ENCODE results near the gene TEKTIP1.

Gene TEKTIP1

DNA sequence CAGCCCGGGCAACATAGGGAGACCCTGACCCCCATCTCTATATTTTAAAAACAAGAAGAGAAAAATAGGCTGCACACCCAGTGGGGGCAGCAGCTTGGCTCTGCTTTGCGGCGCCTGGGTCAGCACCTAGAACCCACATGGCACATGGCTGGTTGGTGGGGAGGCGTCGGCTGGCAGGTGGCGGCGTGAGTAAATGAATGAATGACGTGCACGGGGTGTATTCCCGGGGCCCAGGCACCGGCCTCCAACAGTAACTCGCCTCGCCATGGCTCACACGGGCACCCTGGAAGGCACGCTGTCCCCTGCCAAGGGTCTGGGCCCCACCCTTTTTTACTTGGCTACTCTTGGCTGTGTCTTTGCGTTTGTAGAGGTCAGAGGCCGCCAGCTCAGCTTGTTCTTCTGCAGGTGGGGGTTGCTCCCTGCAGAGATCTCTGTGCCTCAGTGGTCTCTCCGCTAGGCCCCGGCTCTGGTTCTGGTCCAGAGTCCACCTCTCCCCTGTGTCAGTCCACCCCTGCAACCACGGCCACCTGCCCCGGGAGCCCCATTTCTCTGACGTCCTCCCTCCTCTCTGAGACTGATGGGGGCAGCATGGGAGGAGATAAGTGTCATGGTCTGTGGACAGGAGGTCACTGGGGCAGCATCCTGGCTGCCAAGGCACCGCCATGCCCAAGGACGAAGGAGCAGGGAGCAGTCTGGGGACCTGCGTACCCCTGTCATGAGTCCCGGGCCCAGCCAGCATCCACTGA is 27.3 kb upstream of the TEKTIP1 start:
- no peak overlapping the region for H4K91ac ChIP-seq (ENCODE audit: low read depth, low read length, poor library complexity)
- H2AK5ac ChIP-seq (ENCODE audit: low read depth, low read length), result no peak overlapping the region
- no peak overlapping the region for H2BK120ac ChIP-seq (ENCODE audit: low read depth, low read length)
- H3K9me3 ChIP-seq (replicated peaks in 1 of 2; ENCODE audit: control insufficient read depth in 2 of 2, insufficient read depth in 1 of 2, low read depth in 1 of 2, low read length in 2 of 2), result no peaks in the 10 kb centered on the region
- H3K14ac ChIP-seq (ENCODE audit: low read length), result no peak overlapping the region
- no peak overlapping the region for H2BK12ac ChIP-seq (ENCODE audit: low read length)
- H3K18ac ChIP-seq (ENCODE audit: low read length), result no peak overlapping the region
- no peak overlapping the region for H2BK15ac ChIP-seq (ENCODE audit: low read length)
- H3K27ac ChIP-seq (replicated peaks; ENCODE audit: low read length), result no peak overlapping the region
- no peak overlapping the region for H3K4me3 ChIP-seq (ENCODE audit: low read length in 2 of 2)
- WGBS, 2 donors (ENCODE audit: extremely low coverage in 2 of 2, insufficient read length in 2 of 2, insufficient replicate concordance in 1 of 2), result no CpG with 5 or more reads among the region's 26 CpGs
- H3K9ac ChIP-seq (ENCODE audit: low read depth, low read length, poor library complexity), result no peak overlapping the region
- peak overlapping the region; percentile 4 for H2BK5ac ChIP-seq (ENCODE audit: low read length)
- H3K4ac ChIP-seq (ENCODE audit: low read length), result no peak overlapping the region
- peaks cover 69% of the 10 kb centered on the region for H3K79me1 ChIP-seq (ENCODE audit: low read depth, low read length)
- peaks cover 23 to 82% of the 10 kb centered on the region in 2 donors for H3K36me3 ChIP-seq (replicated peaks in 1 of 2; ENCODE audit: control insufficient read depth in 2 of 2, insufficient read depth in 2 of 2, low read length in 2 of 2)
- no peak overlapping the region for H3K4me2 ChIP-seq (ENCODE audit: insufficient read depth, low read length, poor library complexity, severe bottlenecking)
- H4K8ac ChIP-seq (ENCODE audit: low read depth, low read length), result no peak overlapping the region
- H3K4me1 ChIP-seq (ENCODE audit: control insufficient read depth in 2 of 2, insufficient read depth in 1 of 2, low read depth in 1 of 2, low read length in 2 of 2), result peaks cover 4 to 7% of the 10 kb centered on the region in 2 donors
- H2AFZ ChIP-seq (ENCODE audit: low read length), result no peak overlapping the region
- DNase-seq (ENCODE audit: low spot score), result no peak
- no peaks in the 10 kb centered on the region for H3K27me3 ChIP-seq (ENCODE audit: control insufficient read depth in 3 of 3, insufficient read depth in 3 of 3, low read depth in 1 of 3, low read length in 3 of 3)
- H3K23ac ChIP-seq (ENCODE audit: low read depth, low read length, poor library complexity), result no peak overlapping the region

DNA sequence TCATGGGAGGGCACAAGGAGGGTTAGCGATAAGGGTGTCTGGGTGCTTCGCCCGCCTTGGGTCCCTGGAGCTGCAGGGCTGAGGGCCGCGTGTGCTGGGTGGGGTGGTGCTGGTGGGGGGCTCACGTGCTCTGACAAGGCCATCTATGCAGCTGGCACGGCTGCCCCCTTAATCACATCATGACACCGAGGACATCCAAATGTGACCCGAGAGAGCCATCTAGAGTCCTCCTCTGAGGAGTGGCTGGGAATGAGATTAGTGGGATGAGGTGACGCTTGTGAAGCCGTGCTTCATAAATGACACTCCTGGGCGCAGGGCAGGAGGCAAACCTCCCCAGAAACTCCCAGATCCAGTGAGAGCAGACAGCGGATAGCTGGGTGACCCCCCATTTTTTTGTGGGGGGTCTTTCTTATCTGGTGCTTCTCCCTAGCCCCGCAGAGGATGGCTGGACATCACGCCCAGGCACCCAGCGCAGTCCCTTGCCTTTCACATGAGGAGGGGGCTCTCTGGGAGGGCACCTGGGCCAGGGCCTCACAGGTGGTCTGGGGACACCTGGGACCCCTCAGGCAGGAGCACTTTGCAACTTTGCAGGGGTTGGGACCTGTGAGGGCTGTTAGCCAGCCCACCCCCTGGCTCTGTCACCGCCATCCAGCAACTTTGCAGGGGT is 26.3 kb upstream of the TEKTIP1 start:
- Histone ChIP-seq H4K91ac (ENCODE audit: low read depth, low read length, poor library complexity) (no peak overlapping the region), H3K4me2 (ENCODE audit: insufficient read depth, low read length, poor library complexity, severe bottlenecking) (no peak overlapping the region), H3K9me3 (replicated peaks in 1 of 2; ENCODE audit: control insufficient read depth in 2 of 2, insufficient read depth in 1 of 2, low read depth in 1 of 2, low read length in 2 of 2) (no peaks in the 10 kb centered on the region), H2BK15ac (ENCODE audit: low read length) (no peak overlapping the region), H3K4ac (ENCODE audit: low read length) (no peak overlapping the region), H3K18ac (ENCODE audit: low read length) (peak overlapping the region; percentile 38), H3K27me3 (ENCODE audit: control insufficient read depth in 3 of 3, insufficient read depth in 3 of 3, low read depth in 1 of 3, low read length in 3 of 3) (no peaks in the 10 kb centered on the region), H3K79me1 (ENCODE audit: low read depth, low read length) (peaks cover 65% of the 10 kb centered on the region), H2AK5ac (ENCODE audit: low read depth, low read length) (no peak overlapping the region), H2AFZ (ENCODE audit: low read length) (no peak overlapping the region), H3K36me3 (replicated peaks in 1 of 2; ENCODE audit: control insufficient read depth in 2 of 2, insufficient read depth in 2 of 2, low read length in 2 of 2) (peaks cover 23 to 82% of the 10 kb centered on the region in 2 donors), H2BK12ac (ENCODE audit: low read length) (no peak overlapping the region), H4K8ac (ENCODE audit: low read depth, low read length) (no peak overlapping the region), H3K14ac (ENCODE audit: low read length) (no peak overlapping the region), H3K23ac (ENCODE audit: low read depth, low read length, poor library complexity) (no peak overlapping the region), H3K9ac (ENCODE audit: low read depth, low read length, poor library complexity) (no peak overlapping the region), H3K4me1 (ENCODE audit: control insufficient read depth in 2 of 2, insufficient read depth in 1 of 2, low read depth in 1 of 2, low read length in 2 of 2) (peaks cover under 1% of the 10 kb centered on the region in 2 donors), H2BK5ac (ENCODE audit: low read length) (no peak overlapping the region), H3K4me3 (ENCODE audit: low read length in 2 of 2) (no peak overlapping the region), H2BK120ac (ENCODE audit: low read depth, low read length) (no peak overlapping the region), H3K27ac (replicated peaks; ENCODE audit: low read length) (no peak overlapping the region)
- DNase-seq (ENCODE audit: low spot score), result no peak
- no CpG with 5 or more reads among the region's 17 CpGs for WGBS, 2 donors (ENCODE audit: extremely low coverage in 2 of 2, insufficient read length in 2 of 2, insufficient replicate concordance in 1 of 2)

GRCh38 chr19:3513229-3514140 is 25.5 kb upstream of the TEKTIP1 start:
- no peak overlapping the region for H2AFZ ChIP-seq (ENCODE audit: low read length)
- H3K27me3 ChIP-seq (ENCODE audit: control insufficient read depth in 3 of 3, insufficient read depth in 3 of 3, low read depth in 1 of 3, low read length in 3 of 3), result no peaks in the 10 kb centered on the region
- no peak overlapping the region for H3K14ac ChIP-seq (ENCODE audit: low read length)
- H3K4me1 ChIP-seq (ENCODE audit: control insufficient read depth in 2 of 2, insufficient read depth in 1 of 2, low read depth in 1 of 2, low read length in 2 of 2), result no peaks in the 10 kb centered on the region
- H4K91ac ChIP-seq (ENCODE audit: low read depth, low read length, poor library complexity), result no peak overlapping the region
- no peak overlapping the region for H2BK15ac ChIP-seq (ENCODE audit: low read length)
- H3K18ac ChIP-seq (ENCODE audit: low read length), result no peak overlapping the region
- no CpG with 5 or more reads among the region's 23 CpGs for WGBS, 2 donors (ENCODE audit: extremely low coverage in 2 of 2, insufficient read length in 2 of 2, insufficient replicate concordance in 1 of 2)
- no peak overlapping the region for H2BK120ac ChIP-seq (ENCODE audit: low read depth, low read length)
- no peak for DNase-seq (ENCODE audit: low spot score)
- no peak overlapping the region for H2BK5ac ChIP-seq (ENCODE audit: low read length)
- peak overlapping the region; percentile 58 for H3K23ac ChIP-seq (ENCODE audit: low read depth, low read length, poor library complexity)
- peaks cover 66% of the 10 kb centered on the region for H3K79me1 ChIP-seq (ENCODE audit: low read depth, low read length)
- H3K4ac ChIP-seq (ENCODE audit: low read length), result no peak overlapping the region
- no peak overlapping the region for H3K4me3 ChIP-seq (ENCODE audit: low read length in 2 of 2)
- no peak overlapping the region for H2BK12ac ChIP-seq (ENCODE audit: low read length)
- H4K8ac ChIP-seq (ENCODE audit: low read depth, low read length), result no peak overlapping the region
- H3K27ac ChIP-seq (replicated peaks; ENCODE audit: low read length), result no peak overlapping the region
- H2AK5ac ChIP-seq (ENCODE audit: low read depth, low read length), result no peak overlapping the region
- H3K36me3 ChIP-seq (replicated peaks in 1 of 2; ENCODE audit: control insufficient read depth in 2 of 2, insufficient read depth in 2 of 2, low read length in 2 of 2), result peaks cover 22 to 81% of the 10 kb centered on the region in 2 donors
- H3K9me3 ChIP-seq (replicated peaks in 1 of 2; ENCODE audit: control insufficient read depth in 2 of 2, insufficient read depth in 1 of 2, low read depth in 1 of 2, low read length in 2 of 2), result no peaks in the 10 kb centered on the region
- no peak overlapping the region for H3K4me2 ChIP-seq (ENCODE audit: insufficient read depth, low read length, poor library complexity, severe bottlenecking)
- H3K9ac ChIP-seq (ENCODE audit: low read depth, low read length, poor library complexity), result no peak overlapping the region

Data from neuronal stem cell (in vitro differentiated cells).